ENCODE results near the gene TRPV4.

TRPV4 gene

DNA sequence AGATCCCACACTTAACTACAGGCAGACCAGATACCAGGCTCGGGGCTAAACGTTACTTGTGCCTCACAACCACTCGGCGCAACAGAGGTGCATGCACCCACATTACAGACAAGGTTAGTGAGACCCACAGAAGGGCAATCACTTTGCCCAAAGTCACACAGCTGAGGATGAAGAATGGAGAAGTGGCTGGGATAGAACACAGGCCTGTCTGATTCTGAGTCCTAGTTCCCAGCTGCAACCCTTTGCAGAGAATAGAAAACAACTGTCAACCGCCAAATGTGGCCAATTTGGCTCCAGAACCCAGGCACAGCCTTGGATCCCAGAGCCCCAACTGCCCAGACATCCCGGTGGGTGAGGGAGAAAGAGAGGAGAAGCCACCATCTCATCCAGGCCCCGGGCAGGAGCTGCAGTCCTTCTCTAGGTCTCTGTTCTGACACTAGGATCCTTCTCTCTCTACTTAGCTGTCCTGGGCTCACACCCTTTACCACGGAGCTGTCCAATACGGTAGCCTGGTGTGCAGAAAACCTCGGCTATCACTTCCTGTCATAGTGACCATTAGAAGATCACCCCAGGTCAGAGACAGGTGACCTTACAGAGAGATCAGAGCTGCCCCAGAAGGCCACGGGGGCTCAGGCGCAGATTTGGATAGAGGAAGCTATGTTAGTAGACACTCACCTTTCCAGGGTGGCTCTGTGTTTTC is 60.4 kb downstream of the TRPV4 start:
- H3K36me3 ChIP-seq (ENCODE audit: control insufficient read depth in 4 of 4, insufficient read depth in 4 of 4, low read length in 3 of 4) = no peaks in the 10 kb centered on the region
- no peaks in the 10 kb centered on the region for H3K9me3 ChIP-seq (ENCODE audit: control extremely low read depth in 1 of 5, control insufficient read depth in 4 of 5, insufficient read depth in 2 of 5, low read depth in 1 of 5, low read length in 4 of 5)
- POLR2A ChIA-PET = interaction anchor here (1.2 to 1.7 kb wide), 2 partner anchors 10 to 59 kb away, joined by 4 read pairs; no protein-coding TSS in a partner anchor
- no peak for DNase-seq
- H3K27me3 ChIP-seq (replicated peaks in 2 of 5; ENCODE audit: control insufficient read depth in 4 of 5, insufficient read depth in 5 of 5, low read length in 4 of 5) = no peaks in the 10 kb centered on the region
- no peak overlapping the region for H3K27ac ChIP-seq (ENCODE audit: insufficient read depth in 1 of 2, low read depth in 1 of 2, low read length in 2 of 2, poor library complexity in 1 of 2, severe bottlenecking in 2 of 2)
- WGBS (ENCODE audit: insufficient coverage) = 83% methylated on average over 10 of the region's 12 CpGs
- no peak overlapping the region for H3K4me3 ChIP-seq (ENCODE audit: control insufficient read depth in 1 of 7, extremely low read depth in 1 of 7, insufficient read depth in 4 of 7, low read depth in 2 of 7, low read length in 6 of 7)
- peaks cover 0 to 9% (median 4%) of the 10 kb centered on the region in 4 experiments for H3K4me1 ChIP-seq (ENCODE audit: control extremely low read depth in 1 of 4, control insufficient read depth in 4 of 4, insufficient read depth in 4 of 4, low read length in 3 of 4)
- CTCF ChIA-PET = interaction anchor here (2.0 to 10.1 kb wide), 3 partner anchors 8 to 252 kb away, joined by 8 to 101 read pairs (median 85); no protein-coding TSS in a partner anchor

GRCh38 chr12:109771746-109772621 is 61.2 kb downstream of the TRPV4 start:
- no peak for DNase-seq
- Histone ChIP-seq H3K4me1 (ENCODE audit: control extremely low read depth in 1 of 4, control insufficient read depth in 4 of 4, insufficient read depth in 4 of 4, low read length in 3 of 4) (peaks cover 0 to 9% (median 4%) of the 10 kb centered on the region in 4 experiments), H3K27me3 (replicated peaks in 2 of 5; ENCODE audit: control insufficient read depth in 4 of 5, insufficient read depth in 5 of 5, low read length in 4 of 5) (no peaks in the 10 kb centered on the region), H3K36me3 (ENCODE audit: control insufficient read depth in 4 of 4, insufficient read depth in 4 of 4, low read length in 3 of 4) (no peaks in the 10 kb centered on the region), H3K4me3 (ENCODE audit: control insufficient read depth in 1 of 7, extremely low read depth in 1 of 7, insufficient read depth in 4 of 7, low read depth in 2 of 7, low read length in 6 of 7) (no peak overlapping the region), H3K27ac (ENCODE audit: insufficient read depth in 1 of 2, low read depth in 1 of 2, low read length in 2 of 2, poor library complexity in 1 of 2, severe bottlenecking in 2 of 2) (no peak overlapping the region), H3K9me3 (ENCODE audit: control extremely low read depth in 1 of 5, control insufficient read depth in 4 of 5, insufficient read depth in 2 of 5, low read depth in 1 of 5, low read length in 4 of 5) (no peaks in the 10 kb centered on the region)
- POLR2A ChIA-PET = interaction anchor here (1.2 to 1.7 kb wide), 2 partner anchors 10 to 58 kb away, joined by 4 read pairs; no protein-coding TSS in a partner anchor
- 93% methylated on average over 12 of the region's 17 CpGs for WGBS (ENCODE audit: insufficient coverage)
- CTCF ChIA-PET = interaction anchor here (1.3 to 10.1 kb wide), 3 partner anchors 36 to 251 kb away, joined by 3 to 101 read pairs (median 85); no protein-coding TSS in a partner anchor

DNA sequence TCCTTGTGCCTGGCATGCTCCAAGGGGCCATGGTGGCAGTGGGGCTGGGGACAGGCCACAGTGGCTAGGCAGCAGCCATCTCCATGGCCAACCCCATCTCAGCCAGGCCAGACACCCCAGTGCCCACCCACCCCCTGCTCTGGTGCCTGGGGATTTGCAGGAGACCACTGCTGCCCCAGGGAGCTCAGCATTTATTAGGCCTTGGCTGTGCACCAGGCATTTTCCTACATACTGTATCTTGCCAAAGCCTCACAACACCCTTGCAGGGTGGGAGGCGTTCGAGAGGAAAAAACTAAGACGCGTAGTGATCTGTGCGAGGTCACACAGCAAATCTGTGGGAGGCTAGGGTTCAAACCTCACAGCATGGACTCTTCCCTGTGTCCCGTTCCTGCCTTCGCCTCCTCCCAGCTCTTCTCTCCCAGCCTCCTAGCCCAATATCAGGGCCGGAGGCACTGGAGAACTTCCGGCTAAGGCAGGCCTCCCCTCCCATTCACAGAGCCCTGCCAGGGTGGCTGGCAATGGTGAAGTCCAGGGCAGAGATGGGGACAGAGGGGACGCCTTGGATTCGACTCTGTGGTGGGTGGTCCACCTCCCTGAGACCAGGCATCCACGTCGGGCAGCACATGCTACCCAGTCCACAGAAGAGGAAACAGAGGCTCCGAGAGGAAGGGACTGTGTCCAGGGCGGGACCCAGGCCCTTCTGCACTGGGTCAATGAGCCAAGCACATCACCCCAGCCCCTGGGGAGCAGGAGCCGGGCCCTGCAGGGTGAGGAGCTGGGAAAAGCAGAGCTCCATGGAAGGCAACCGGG is 62.1 kb downstream of the TRPV4 start:
- no peak overlapping the region for H3K4me3 ChIP-seq (ENCODE audit: control insufficient read depth in 1 of 7, extremely low read depth in 1 of 7, insufficient read depth in 4 of 7, low read depth in 2 of 7, low read length in 6 of 7)
- 95% methylated on average over 15 of the region's 17 CpGs for WGBS (ENCODE audit: insufficient coverage)
- peaks cover 0 to 9% (median 4%) of the 10 kb centered on the region in 4 experiments for H3K4me1 ChIP-seq (ENCODE audit: control extremely low read depth in 1 of 4, control insufficient read depth in 4 of 4, insufficient read depth in 4 of 4, low read length in 3 of 4)
- no peaks in the 10 kb centered on the region for H3K36me3 ChIP-seq (ENCODE audit: control insufficient read depth in 4 of 4, insufficient read depth in 4 of 4, low read length in 3 of 4)
- no peaks in the 10 kb centered on the region for H3K27me3 ChIP-seq (replicated peaks in 2 of 5; ENCODE audit: control insufficient read depth in 4 of 5, insufficient read depth in 5 of 5, low read length in 4 of 5)
- no peak for DNase-seq
- no peaks in the 10 kb centered on the region for H3K9me3 ChIP-seq (ENCODE audit: control extremely low read depth in 1 of 5, control insufficient read depth in 4 of 5, insufficient read depth in 2 of 5, low read depth in 1 of 5, low read length in 4 of 5)
- ChIA-PET CTCF (interaction anchor here (1.1 to 10.1 kb wide), 4 partner anchors 35 to 253 kb away, joined by 3 to 101 read pairs (median 44); no protein-coding TSS in a partner anchor), POLR2A (no interaction called here)
- no peak overlapping the region for H3K27ac ChIP-seq (ENCODE audit: insufficient read depth in 1 of 2, low read depth in 1 of 2, low read length in 2 of 2, poor library complexity in 1 of 2, severe bottlenecking in 2 of 2)

DNA sequence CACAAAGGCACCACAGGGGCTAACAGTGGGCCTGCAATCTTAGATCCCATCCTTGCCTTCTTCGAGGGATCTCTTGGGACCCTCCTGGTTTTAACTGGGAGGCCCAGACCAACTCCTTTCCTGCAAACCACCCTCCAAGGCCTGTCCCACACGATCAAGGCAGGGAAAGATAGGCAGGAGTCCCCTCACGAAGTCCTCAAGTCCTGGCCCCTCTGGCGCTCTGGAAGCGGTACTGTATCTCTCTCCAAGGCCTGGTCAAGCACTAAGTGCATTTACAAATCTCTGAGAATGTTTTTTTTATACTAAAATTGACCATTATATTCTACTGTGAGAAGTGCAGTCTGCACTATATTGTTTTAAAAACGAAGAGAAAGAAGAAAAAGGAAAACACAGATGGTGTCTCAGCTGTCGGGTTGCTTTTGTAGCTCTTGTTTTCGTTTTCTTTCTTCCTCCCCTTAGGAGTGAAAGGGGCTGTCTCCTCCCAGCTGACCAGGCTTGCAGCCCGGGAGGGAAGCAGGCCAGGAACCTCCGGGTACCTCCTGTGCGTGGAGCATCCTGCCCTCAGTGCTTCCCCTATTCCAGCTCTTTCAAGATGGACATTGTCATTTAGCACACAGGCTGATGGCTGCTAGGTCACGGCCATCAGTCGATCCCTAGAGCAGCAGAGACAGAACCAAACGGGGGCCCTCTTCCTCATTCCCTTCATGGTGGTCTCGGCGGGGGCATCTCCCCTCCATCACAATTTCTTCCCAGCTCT is 62.9 kb downstream of the TRPV4 start:
- CTCF ChIA-PET = interaction anchor here (1.1 to 1.3 kb wide), 2 partner anchors 34 to 252 kb away, joined by 3 read pairs; no protein-coding TSS in a partner anchor
- 92% methylated on average over 11 of the region's 16 CpGs for WGBS (ENCODE audit: insufficient coverage)
- Histone ChIP-seq H3K4me1 (ENCODE audit: control extremely low read depth in 1 of 4, control insufficient read depth in 4 of 4, insufficient read depth in 4 of 4, low read length in 3 of 4) (peaks cover 0 to 9% (median 4%) of the 10 kb centered on the region in 4 experiments), H3K36me3 (ENCODE audit: control insufficient read depth in 4 of 4, insufficient read depth in 4 of 4, low read length in 3 of 4) (no peaks in the 10 kb centered on the region), H3K4me3 (ENCODE audit: control insufficient read depth in 1 of 7, extremely low read depth in 1 of 7, insufficient read depth in 4 of 7, low read depth in 2 of 7, low read length in 6 of 7) (no peak overlapping the region), H3K9me3 (ENCODE audit: control extremely low read depth in 1 of 5, control insufficient read depth in 4 of 5, insufficient read depth in 2 of 5, low read depth in 1 of 5, low read length in 4 of 5) (no peaks in the 10 kb centered on the region), H3K27me3 (replicated peaks in 2 of 5; ENCODE audit: control insufficient read depth in 4 of 5, insufficient read depth in 5 of 5, low read length in 4 of 5) (no peaks in the 10 kb centered on the region), H3K27ac (ENCODE audit: insufficient read depth in 1 of 2, low read depth in 1 of 2, low read length in 2 of 2, poor library complexity in 1 of 2, severe bottlenecking in 2 of 2) (no peak overlapping the region)
- no peak for DNase-seq
- POLR2A ChIA-PET = no interaction called here

DNA sequence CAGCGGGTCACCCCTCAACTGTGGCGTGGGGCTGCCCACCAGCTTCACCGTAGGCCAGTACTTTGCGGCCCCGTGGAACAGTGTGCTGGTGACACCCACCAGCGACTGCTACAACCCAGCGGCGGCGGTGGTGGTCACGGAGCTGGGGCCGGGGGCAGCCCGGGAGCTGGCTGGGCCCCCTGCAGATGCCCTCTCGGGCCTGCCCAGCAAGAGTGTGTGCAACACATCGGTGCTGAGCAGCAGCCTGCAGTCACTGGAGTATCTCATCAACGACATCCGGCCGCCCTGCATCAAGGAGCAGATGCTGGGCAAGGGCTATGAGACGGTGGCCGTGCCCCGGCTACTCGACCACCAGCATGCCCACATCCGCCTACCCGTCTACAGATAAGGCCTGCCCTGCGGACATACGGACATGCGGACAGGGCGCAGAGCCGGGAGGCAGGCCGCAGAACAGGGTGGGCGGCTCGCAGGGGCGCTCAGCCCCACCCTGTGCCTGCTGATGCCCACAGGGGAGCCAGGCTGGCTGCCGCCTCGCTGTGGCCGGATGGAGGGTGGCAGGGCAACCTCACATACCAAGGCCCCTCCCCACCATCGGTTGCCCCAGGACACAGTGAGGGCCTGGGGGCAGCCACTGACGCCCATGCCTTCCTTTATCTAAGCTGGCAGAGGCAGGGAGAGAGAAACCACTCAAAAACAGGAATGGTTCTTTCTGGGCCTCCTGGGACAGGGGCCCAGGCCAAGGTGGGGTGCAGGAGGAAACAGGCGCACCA is 64.1 kb downstream of the TRPV4 start:
- Histone ChIP-seq H3K9me3 (ENCODE audit: control extremely low read depth in 1 of 5, control insufficient read depth in 4 of 5, insufficient read depth in 2 of 5, low read depth in 1 of 5, low read length in 4 of 5) (no peaks in the 10 kb centered on the region), H3K27me3 (replicated peaks in 2 of 5; ENCODE audit: control insufficient read depth in 4 of 5, insufficient read depth in 5 of 5, low read length in 4 of 5) (no peaks in the 10 kb centered on the region), H3K36me3 (ENCODE audit: control insufficient read depth in 4 of 4, insufficient read depth in 4 of 4, low read length in 3 of 4) (no peaks in the 10 kb centered on the region), H3K4me3 (ENCODE audit: control insufficient read depth in 1 of 7, extremely low read depth in 1 of 7, insufficient read depth in 4 of 7, low read depth in 2 of 7, low read length in 6 of 7) (no peak overlapping the region), H3K4me1 (ENCODE audit: control extremely low read depth in 1 of 4, control insufficient read depth in 4 of 4, insufficient read depth in 4 of 4, low read length in 3 of 4) (peaks cover 0 to 9% (median 4%) of the 10 kb centered on the region in 4 experiments), H3K27ac (ENCODE audit: insufficient read depth in 1 of 2, low read depth in 1 of 2, low read length in 2 of 2, poor library complexity in 1 of 2, severe bottlenecking in 2 of 2) (no peak overlapping the region)
- 98% methylated on average over 34 of the region's 38 CpGs for WGBS (ENCODE audit: insufficient coverage)
- ChIA-PET POLR2A (no interaction called here), CTCF (no interaction called here)
- no peak for DNase-seq

Measured in common myeloid progenitor, CD34-positive (primary cell).